Measurements from ENCODE around the gene TMEM39A. TPM values are rescaled to one million over a fixed set of nuclear protein-coding genes. Genes with fewer than 3 reads are reported as not detected.

TMEM39A gene
- total and polyA plus RNA-seq, 10 of the 15 experiments (the other 5 are each of a cell fraction or from before 2014, with no cell fraction given), result 10.8 to 44.7 (median 33.2) TPM

DNA sequence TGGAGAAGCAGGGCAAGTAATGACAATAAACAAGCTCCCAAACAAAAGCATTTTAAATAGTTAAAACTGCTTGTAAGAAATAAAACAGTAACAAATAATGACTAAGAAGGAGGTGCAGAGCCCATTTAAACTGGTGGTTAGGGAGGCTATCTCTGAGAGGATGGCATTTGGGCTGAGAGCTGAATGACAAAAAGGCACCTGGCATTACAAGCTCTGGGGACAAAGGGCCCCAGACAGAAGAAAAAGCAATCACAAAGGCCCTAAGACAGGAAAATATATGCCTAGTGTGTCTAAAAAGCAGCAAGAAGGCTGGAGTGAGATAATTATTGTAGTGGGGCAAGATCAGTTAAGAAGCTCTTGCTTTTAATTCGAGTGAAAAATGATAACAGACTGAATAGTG lies 9.6 kb downstream of the TMEM39A start:
- no peak overlapping the region for H2AFZ ChIP-seq (ENCODE audit: control insufficient read depth, low read depth, low read length)
- H3K27me3 ChIP-seq (replicated peaks in 1 of 2; ENCODE audit: control insufficient read depth in 2 of 2, insufficient read depth in 2 of 2, low read length in 1 of 2), result no peaks in the 10 kb centered on the region
- H3K9me3 ChIP-seq (replicated peaks; ENCODE audit: control insufficient read depth, insufficient read depth, low read length), result no peaks in the 10 kb centered on the region
- H3K4me2 ChIP-seq (ENCODE audit: control insufficient read depth, insufficient read depth), result no peak overlapping the region
- no peak for TF ChIP-seq TARDBP (IDR thresholded peaks at IDR 0.05; ENCODE audit: borderline replicate concordance)
- TF ChIP-seq IKZF2 (IDR thresholded peaks at IDR 0.05), result no peak
- TF ChIP-seq FOXK2 (IDR thresholded peaks at IDR 0.05), result no peak
- TF ChIP-seq ATF7 (IDR thresholded peaks at IDR 0.05; ENCODE audit: low read depth), result no peak
- no peak for TF ChIP-seq PAX8 (IDR thresholded peaks at IDR 0.05)
- TF ChIP-seq, protein P1, sequence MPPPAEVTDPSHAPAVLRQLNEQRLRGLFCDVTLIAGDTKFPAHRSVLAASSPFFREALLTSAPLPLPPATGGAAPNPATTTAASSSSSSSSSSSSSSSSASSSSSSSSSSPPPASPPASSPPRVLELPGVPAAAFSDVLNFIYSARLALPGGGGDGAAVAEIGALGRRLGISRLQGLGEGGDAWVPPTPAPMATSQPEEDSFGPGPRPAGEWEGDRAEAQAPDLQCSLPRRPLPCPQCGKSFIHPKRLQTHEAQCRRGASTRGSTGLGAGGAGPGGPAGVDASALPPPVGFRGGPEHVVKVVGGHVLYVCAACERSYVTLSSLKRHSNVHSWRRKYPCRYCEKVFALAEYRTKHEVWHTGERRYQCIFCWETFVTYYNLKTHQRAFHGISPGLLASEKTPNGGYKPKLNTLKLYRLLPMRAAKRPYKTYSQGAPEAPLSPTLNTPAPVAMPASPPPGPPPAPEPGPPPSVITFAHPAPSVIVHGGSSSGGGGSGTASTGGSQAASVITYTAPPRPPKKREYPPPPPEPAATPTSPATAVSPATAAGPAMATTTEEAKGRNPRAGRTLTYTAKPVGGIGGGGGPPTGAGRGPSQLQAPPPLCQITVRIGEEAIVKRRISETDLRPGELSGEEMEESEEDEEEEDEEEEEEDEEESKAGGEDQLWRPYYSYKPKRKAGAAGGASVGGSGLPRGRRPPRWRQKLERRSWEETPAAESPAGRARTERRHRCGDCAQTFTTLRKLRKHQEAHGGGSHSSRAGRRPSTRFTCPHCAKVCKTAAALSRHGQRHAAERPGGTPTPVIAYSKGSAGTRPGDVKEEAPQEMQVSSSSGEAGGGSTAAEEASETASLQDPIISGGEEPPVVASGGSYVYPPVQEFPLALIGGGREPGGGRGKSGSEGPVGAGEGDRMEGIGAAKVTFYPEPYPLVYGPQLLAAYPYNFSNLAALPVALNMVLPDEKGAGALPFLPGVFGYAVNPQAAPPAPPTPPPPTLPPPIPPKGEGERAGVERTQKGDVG (CRISPR knock-in tag; IDR thresholded peaks at IDR 0.05), result no peak
- TF ChIP-seq, protein P2, sequence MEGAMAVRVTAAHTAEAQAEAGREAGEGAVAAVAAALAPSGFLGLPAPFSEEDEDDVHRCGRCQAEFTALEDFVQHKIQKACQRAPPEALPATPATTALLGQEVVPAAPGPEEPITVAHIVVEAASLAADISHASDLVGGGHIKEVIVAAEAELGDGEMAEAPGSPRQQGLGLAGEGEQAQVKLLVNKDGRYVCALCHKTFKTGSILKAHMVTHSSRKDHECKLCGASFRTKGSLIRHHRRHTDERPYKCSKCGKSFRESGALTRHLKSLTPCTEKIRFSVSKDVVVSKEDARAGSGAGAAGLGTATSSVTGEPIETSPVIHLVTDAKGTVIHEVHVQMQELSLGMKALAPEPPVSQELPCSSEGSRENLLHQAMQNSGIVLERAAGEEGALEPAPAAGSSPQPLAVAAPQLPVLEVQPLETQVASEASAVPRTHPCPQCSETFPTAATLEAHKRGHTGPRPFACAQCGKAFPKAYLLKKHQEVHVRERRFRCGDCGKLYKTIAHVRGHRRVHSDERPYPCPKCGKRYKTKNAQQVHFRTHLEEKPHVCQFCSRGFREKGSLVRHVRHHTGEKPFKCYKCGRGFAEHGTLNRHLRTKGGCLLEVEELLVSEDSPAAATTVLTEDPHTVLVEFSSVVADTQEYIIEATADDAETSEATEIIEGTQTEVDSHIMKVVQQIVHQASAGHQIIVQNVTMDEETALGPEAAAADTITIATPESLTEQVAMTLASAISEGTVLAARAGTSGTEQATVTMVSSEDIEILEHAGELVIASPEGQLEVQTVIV (IDR thresholded peaks at IDR 0.05; ENCODE audit: borderline replicate concordance, partially characterized antibody), result no peak
- no peak for TF ChIP-seq CBX3 (IDR thresholded peaks at IDR 0.05; ENCODE audit: borderline replicate concordance, low read depth)
- no peak for TF ChIP-seq RB1 (IDR thresholded peaks at IDR 0.05; ENCODE audit: borderline replicate concordance)
- TF ChIP-seq TCF3 (IDR thresholded peaks at IDR 0.05; ENCODE audit: borderline replicate concordance, insufficient read depth, low read depth, low read length), result no peak
- TF ChIP-seq NFYB (IDR thresholded peaks at IDR 0.05; ENCODE audit: insufficient read depth, low read depth, low read length), result no peak
- no peak for TF ChIP-seq NR2C2 (IDR thresholded peaks at IDR 0.05; ENCODE audit: borderline replicate concordance, control insufficient read depth, insufficient read length, low read depth)
- TF ChIP-seq SMAD5 (IDR thresholded peaks at IDR 0.05; ENCODE audit: low read depth), result no peak
- no peak for TF ChIP-seq MTA2 (IDR thresholded peaks at IDR 0.05; ENCODE audit: low read depth)
- TF ChIP-seq, protein P3, sequence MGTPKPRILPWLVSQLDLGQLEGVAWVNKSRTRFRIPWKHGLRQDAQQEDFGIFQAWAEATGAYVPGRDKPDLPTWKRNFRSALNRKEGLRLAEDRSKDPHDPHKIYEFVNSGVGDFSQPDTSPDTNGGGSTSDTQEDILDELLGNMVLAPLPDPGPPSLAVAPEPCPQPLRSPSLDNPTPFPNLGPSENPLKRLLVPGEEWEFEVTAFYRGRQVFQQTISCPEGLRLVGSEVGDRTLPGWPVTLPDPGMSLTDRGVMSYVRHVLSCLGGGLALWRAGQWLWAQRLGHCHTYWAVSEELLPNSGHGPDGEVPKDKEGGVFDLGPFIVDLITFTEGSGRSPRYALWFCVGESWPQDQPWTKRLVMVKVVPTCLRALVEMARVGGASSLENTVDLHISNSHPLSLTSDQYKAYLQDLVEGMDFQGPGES (IDR thresholded peaks at IDR 0.05), result no peak
- TF ChIP-seq, protein P4, sequence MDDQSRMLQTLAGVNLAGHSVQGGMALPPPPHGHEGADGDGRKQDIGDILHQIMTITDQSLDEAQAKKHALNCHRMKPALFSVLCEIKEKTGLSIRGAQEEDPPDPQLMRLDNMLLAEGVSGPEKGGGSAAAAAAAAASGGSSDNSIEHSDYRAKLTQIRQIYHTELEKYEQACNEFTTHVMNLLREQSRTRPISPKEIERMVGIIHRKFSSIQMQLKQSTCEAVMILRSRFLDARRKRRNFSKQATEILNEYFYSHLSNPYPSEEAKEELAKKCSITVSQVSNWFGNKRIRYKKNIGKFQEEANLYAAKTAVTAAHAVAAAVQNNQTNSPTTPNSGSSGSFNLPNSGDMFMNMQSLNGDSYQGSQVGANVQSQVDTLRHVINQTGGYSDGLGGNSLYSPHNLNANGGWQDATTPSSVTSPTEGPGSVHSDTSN (IDR thresholded peaks at IDR 0.05; ENCODE audit: insufficient replicate concordance, low read depth, low read length), result no peak
- ATAC-seq (no peak), DNase-seq (ENCODE audit: low read depth, low spot score) (no peak), FAIRE-seq (no peak)
- SMC1A ChIA-PET (ENCODE audit: uncharacterized antibody, unreplicated experiment), result interaction anchor here (1.0 to 1.1 kb wide), 4 partner anchors 16 to 227 kb away, joined by 3 to 4 read pairs (median 3); no protein-coding TSS in a partner anchor
- intact Hi-C loops (cut with micrococcal nuclease; ENCODE audit: unreplicated experiment) (no loop called here), in situ Hi-C loops (cut with MboI) (no loop called here)
- CTCF ChIA-PET, result interaction anchor here (0.6 to 1.4 kb wide), 4 partner anchors 104 to 179 kb away, joined by 3 read pairs; no protein-coding TSS in a partner anchor
- no peak overlapping the region for H3K27ac ChIP-seq (ENCODE audit: control insufficient read depth, insufficient read depth)
- H3K4me3 ChIP-seq, result no peak overlapping the region
- H3K9ac ChIP-seq (ENCODE audit: control insufficient read depth, insufficient read depth, low read length), result no peak overlapping the region
- H3K4me1 ChIP-seq (ENCODE audit: control insufficient read depth, insufficient read depth, low read length), result no peaks in the 10 kb centered on the region
- POLR2A ChIA-PET, result interaction anchor here (0.7 to 1.2 kb wide), 3 partner anchors 9 to 44 kb away, joined by 3 to 4 read pairs (median 3); partner anchors contain the start of gene TIMMDC1
- H3K79me2 ChIP-seq (ENCODE audit: control insufficient read depth, insufficient read depth, low read length), result peaks cover 8% of the 10 kb centered on the region
- BruUV-seq (replicated peaks), result no TSS peak
- peaks cover 1 to 47% of the 10 kb centered on the region in 2 experiments; a peak in 3 of 4 replicates for H3K36me3 ChIP-seq (ENCODE audit: control insufficient read depth in 2 of 2, insufficient read depth in 2 of 2, low read length in 1 of 2)
- H4K20me1 ChIP-seq (ENCODE audit: control insufficient read depth, insufficient read depth), result no peaks in the 10 kb centered on the region
- WGBS (ENCODE audit: insufficient coverage, insufficient replicate concordance, low lambda C conversion rate, missing lambda C conversion rate), result 96% methylated on average over 1 of the region's 1 CpG
- RAD21 ChIA-PET (ENCODE audit: unreplicated experiment), result no interaction called here

Measured in GM12878 (cell line).